ENCODE measurements around the gene WDR48. TPM values are rescaled to one million over a fixed set of nuclear protein-coding genes. Genes with fewer than 3 reads are reported as not detected.
"Not testable (repeated sequence)": the region's sequence is repeated elsewhere in the genome, so short reads cannot be mapped to it uniquely, and the experiment has no call there.

Gene WDR48
- total RNA-seq = 44.8 TPM

GRCh38 chr3:39051649-39052561 lies at the start of gene WDR48, which contains the start of gene SCN11A:
Gene WDR48, plus strand, starts transcription at chr3:39052016. Its CDS starts 10 bp downstream, at chr3:39052026.
Gene SCN11A, minus strand, starts transcription at chr3:39051944. Its CDS starts 101,582 bp downstream, at chr3:38950362.
- DNase-seq = peak; percentile 98

GRCh38 chr3:39005295-39005694 lies 46.5 kb upstream of the WDR48 start:
- no peak for DNase-seq

GRCh38 chr3:39011191-39011736 lies 40.6 kb upstream of the WDR48 start:
- DNase-seq = no peak

- no peak for DNase-seq
Observed at GRCh38 chr3:39013289-39013688, 38.5 kb upstream of the WDR48 start.

- DNase-seq = no peak
Observed at GRCh38 chr3:39013921-39014509, 37.8 kb upstream of the WDR48 start.

- no peak for DNase-seq
Observed at GRCh38 chr3:39015418-39015817, 36.4 kb upstream of the WDR48 start.

- DNase-seq = no peak
Observed at GRCh38 chr3:39019299-39019698, 32.5 kb upstream of the WDR48 start.

- DNase-seq = no peak
Observed at GRCh38 chr3:39021029-39021428, 30.8 kb upstream of the WDR48 start.

- DNase-seq = no peak
Observed at GRCh38 chr3:39021465-39022285, 30.1 kb upstream of the WDR48 start.

GRCh38 chr3:39022286-39022630 lies 29.6 kb upstream of the WDR48 start:
- no peak for DNase-seq

GRCh38 chr3:39024497-39024896 lies 27.3 kb upstream of the WDR48 start:
- no peak for DNase-seq

GRCh38 chr3:39025222-39025970 lies 26.4 kb upstream of the WDR48 start:
- DNase-seq = no peak

- DNase-seq = peak; percentile 16
Observed at GRCh38 chr3:39028546-39028945, 23.3 kb upstream of the WDR48 start.

GRCh38 chr3:39029556-39029955 lies 22.3 kb upstream of the WDR48 start:
- DNase-seq = no peak

GRCh38 chr3:39038165-39038564 lies 13.7 kb upstream of the WDR48 start:
- DNase-seq = no peak

GRCh38 chr3:39050029-39050428 lies 1.8 kb upstream of the WDR48 start:
- no peak for DNase-seq

GRCh38 chr3:39052583-39052982 lies 767 bp downstream of the WDR48 start:
- DNase-seq = peak; percentile 10

GRCh38 chr3:39053696-39054095 lies 1.9 kb downstream of the WDR48 start:
- no peak for DNase-seq

- no peak for DNase-seq
Observed at GRCh38 chr3:39056151-39056550, 4.3 kb downstream of the WDR48 start.

- not testable (repeated sequence) for DNase-seq
Observed at GRCh38 chr3:39061228-39061627, 9.4 kb downstream of the WDR48 start.

GRCh38 chr3:39062180-39062579 lies 10.4 kb downstream of the WDR48 start:
- DNase-seq = no peak

- DNase-seq = no peak
Observed at GRCh38 chr3:39063143-39063542, 11.3 kb downstream of the WDR48 start.
